Measurements from ENCODE around the gene PSTPIP2.
"Not testable (repeated sequence)": the region's sequence is repeated elsewhere in the genome, so short reads cannot be mapped to it uniquely, and the experiment has no call there.

GRCh38 chr18:45992527-45992926 is 79.5 kb downstream of the PSTPIP2 start:
- TF ChIP-seq EZH2 (IDR thresholded peaks at IDR 0.05; ENCODE audit: low read depth, unreplicated experiment); REST (IDR thresholded peaks at IDR 0.05; ENCODE audit: unreplicated experiment): not testable (repeated sequence)
